Ishikawa (cell line): ENCODE results near the gene PHOSPHO1.

ENCODE experiments used
- CEBPB ChIP-seq: IDR thresholded peaks from 2 replicates; pipeline ENCODE4 v1.6.1; 2012
- CREB1 ChIP-seq: IDR thresholded peaks from 2 replicates; pipeline ENCODE4 v1.6.1; 2012; ENCODE audit warnings: low read depth
- EGR1 ChIP-seq: IDR thresholded peaks from 2 replicates; pipeline ENCODE4 v1.6.1; 2012
- EP300 ChIP-seq: IDR thresholded peaks from 2 replicates; pipeline ENCODE4 v1.6.1; 2012; ENCODE audit warnings: borderline replicate concordance
- FOXM1 ChIP-seq: IDR thresholded peaks from 2 replicates; pipeline ENCODE4 v1.6.1; 2012; ENCODE audit warnings: low read depth, borderline replicate concordance
- MAX ChIP-seq: IDR thresholded peaks from 2 replicates; pipeline ENCODE4 v1.6.1; 2012
- NFIC ChIP-seq: IDR thresholded peaks from 2 replicates; pipeline ENCODE4 v1.6.1; 2012
- RAD21 ChIP-seq: IDR thresholded peaks from 2 replicates; pipeline ENCODE4 v1.6.1; 2012; ENCODE audit warnings: low read depth
- TAF1 ChIP-seq: IDR thresholded peaks from 2 replicates; pipeline ENCODE4 v1.6.1; 2012; ENCODE audit warnings: low read depth, mild to moderate bottlenecking
- TCF12 ChIP-seq: IDR thresholded peaks from 2 replicates; pipeline ENCODE4 v1.6.1; 2012; ENCODE audit warnings: low read depth
- TEAD4 ChIP-seq: IDR thresholded peaks from 2 replicates; pipeline ENCODE4 v1.6.1; 2012
- YY1 ChIP-seq: IDR thresholded peaks from 2 replicates; pipeline ENCODE4 v1.6.1; 2012; ENCODE audit warnings: low read depth
- ZBTB7A ChIP-seq: IDR thresholded peaks from 2 replicates; pipeline ENCODE4 v1.6.1; 2012; ENCODE audit warnings: low read depth
- TF ChIP-seq, protein P1 (sequence below): IDR thresholded peaks from 2 replicates; pipeline ENCODE4 v1.6.1; 2012
- TF ChIP-seq, protein P2 (sequence below): IDR thresholded peaks from 2 replicates; pipeline ENCODE4 v1.6.1; 2012; ENCODE audit warnings: low read depth, mild to moderate bottlenecking

The PHOSPHO1 gene

GRCh38 chr17:49258394-49258793 lies 27.8 kb upstream of the PHOSPHO1 start:
- TF ChIP-seq NFIC (no peak), MAX (no peak), YY1 (no peak), FOXM1 (no peak), TEAD4 (no peak), CREB1 (no peak), EP300 (no peak), ZBTB7A (no peak)
- TF ChIP-seq, protein P1, sequence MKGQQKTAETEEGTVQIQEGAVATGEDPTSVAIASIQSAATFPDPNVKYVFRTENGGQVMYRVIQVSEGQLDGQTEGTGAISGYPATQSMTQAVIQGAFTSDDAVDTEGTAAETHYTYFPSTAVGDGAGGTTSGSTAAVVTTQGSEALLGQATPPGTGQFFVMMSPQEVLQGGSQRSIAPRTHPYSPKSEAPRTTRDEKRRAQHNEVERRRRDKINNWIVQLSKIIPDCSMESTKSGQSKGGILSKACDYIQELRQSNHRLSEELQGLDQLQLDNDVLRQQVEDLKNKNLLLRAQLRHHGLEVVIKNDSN, result no peak
- TF ChIP-seq, protein P2, sequence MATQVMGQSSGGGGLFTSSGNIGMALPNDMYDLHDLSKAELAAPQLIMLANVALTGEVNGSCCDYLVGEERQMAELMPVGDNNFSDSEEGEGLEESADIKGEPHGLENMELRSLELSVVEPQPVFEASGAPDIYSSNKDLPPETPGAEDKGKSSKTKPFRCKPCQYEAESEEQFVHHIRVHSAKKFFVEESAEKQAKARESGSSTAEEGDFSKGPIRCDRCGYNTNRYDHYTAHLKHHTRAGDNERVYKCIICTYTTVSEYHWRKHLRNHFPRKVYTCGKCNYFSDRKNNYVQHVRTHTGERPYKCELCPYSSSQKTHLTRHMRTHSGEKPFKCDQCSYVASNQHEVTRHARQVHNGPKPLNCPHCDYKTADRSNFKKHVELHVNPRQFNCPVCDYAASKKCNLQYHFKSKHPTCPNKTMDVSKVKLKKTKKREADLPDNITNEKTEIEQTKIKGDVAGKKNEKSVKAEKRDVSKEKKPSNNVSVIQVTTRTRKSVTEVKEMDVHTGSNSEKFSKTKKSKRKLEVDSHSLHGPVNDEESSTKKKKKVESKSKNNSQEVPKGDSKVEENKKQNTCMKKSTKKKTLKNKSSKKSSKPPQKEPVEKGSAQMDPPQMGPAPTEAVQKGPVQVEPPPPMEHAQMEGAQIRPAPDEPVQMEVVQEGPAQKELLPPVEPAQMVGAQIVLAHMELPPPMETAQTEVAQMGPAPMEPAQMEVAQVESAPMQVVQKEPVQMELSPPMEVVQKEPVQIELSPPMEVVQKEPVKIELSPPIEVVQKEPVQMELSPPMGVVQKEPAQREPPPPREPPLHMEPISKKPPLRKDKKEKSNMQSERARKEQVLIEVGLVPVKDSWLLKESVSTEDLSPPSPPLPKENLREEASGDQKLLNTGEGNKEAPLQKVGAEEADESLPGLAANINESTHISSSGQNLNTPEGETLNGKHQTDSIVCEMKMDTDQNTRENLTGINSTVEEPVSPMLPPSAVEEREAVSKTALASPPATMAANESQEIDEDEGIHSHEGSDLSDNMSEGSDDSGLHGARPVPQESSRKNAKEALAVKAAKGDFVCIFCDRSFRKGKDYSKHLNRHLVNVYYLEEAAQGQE, result no peak

- TF ChIP-seq EGR1 (no peak), TEAD4 (no peak), FOXM1 (no peak), MAX (no peak), NFIC (no peak), CREB1 (no peak), YY1 (no peak), TAF1 (no peak), ZBTB7A (no peak), RAD21 (no peak), EP300 (no peak), TCF12 (no peak), CEBPB (no peak)
- TF ChIP-seq, protein P2, result no peak
- TF ChIP-seq, protein P1, result no peak
Observed at GRCh38 chr17:49255125-49255524, 24.5 kb upstream of the PHOSPHO1 start.

DNA sequence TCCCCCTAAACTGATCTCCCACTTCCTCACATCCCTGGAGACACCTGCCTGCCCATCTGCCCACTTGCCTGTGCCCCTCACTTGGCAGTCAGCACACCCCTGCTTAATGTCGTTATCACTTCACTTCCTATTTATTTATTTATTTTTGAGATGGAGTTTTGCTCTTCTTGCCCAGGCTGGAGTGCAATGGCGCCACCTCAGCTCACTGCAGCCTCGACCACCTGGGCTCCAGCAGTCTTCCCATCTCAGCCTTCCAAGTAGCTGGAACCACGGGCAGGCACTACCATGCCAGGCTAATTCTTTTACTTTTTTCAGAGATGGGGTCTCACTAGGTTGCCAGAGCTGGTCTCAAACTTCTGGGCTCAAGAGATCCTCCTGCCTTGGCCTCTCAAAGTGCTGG lies 23.5 kb upstream of the PHOSPHO1 start:
- TF ChIP-seq CREB1, result no peak
- peak; percentile 33 for TF ChIP-seq RAD21

DNA sequence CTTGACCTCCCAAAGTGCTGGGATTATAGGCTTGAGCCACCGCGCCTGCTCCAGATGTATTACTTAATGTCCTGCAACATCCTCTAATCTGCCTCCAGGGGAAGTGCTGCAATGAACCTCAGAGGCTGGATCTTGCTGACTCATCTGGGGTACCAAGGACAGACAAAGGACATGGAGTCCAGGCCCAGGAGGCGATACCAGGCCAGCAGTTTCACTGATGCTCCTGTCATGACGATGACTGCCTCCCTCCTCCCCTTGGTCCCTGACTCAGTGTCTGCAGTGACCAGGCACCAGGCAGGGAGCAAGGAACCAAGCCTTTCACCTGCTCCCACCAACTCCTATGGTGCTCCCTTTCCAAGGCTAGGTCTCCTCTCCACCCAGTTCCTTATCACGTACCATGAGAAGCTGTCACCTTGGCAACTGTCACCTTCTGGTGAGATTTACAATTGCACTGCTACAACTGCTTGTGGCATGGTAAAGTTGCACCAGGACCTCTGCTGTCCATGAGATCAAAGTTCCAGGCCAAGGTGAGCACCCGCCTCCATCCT lies 21.6 kb upstream of the PHOSPHO1 start:
- TF ChIP-seq, protein P2, result no peak
- TF ChIP-seq, protein P1, result no peak
- TF ChIP-seq TCF12, result no peak
